GM23338 (cell line): ENCODE results near the gene CDKN1C. TPM values are rescaled to one million over a fixed set of nuclear protein-coding genes. Genes with fewer than 3 reads are reported as not detected.

Source experiments
- ATAC-seq: fragments of 200-7000 bp; cut with Tn5 transposase; 3 replicates; pipeline ENCODE4 v1.9.1; 2020
- DNase-seq: peaks from one replicate; pipeline ENCODE4 v3.0.0-alpha.2; 2015; ENCODE audit warnings: low spot score
- H2AFZ ChIP-seq: fragments of 200-600 bp; sonication (generic); 2 replicates; pipeline ENCODE4 v1.8.0; 2016; ENCODE audit warnings: antibody characterized with exemption, mild to moderate bottlenecking, moderate library complexity
- H3F3A ChIP-seq: fragments of 200-600 bp; sonication (generic); replicated peaks from 2 replicates; pipeline ENCODE4 v1.8.0; 2017; ENCODE audit warnings: antibody characterized with exemption, mixed run types, low read depth
- H3K27ac ChIP-seq: fragments of 200-600 bp; sonication (generic); 2 replicates; pipeline ENCODE4 v1.6.1; 2016; ENCODE audit warnings: low read depth
- H3K27me3 ChIP-seq: fragments of 200-600 bp; sonication (generic); 2 replicates; pipeline ENCODE4 v1.8.0; 2016; ENCODE audit warnings: mild to moderate bottlenecking, mixed run types, moderate library complexity; ENCODE audit not compliant: insufficient read depth
- H3K36me3 ChIP-seq: fragments of 200-600 bp; sonication (generic); 2 replicates; pipeline ENCODE4 v1.8.0; 2016; ENCODE audit warnings: mild to moderate bottlenecking; ENCODE audit not compliant: insufficient read depth
- H3K4me1 ChIP-seq: fragments of 200-600 bp; sonication (generic); 2 replicates; pipeline ENCODE4 v1.8.0; 2016; ENCODE audit warnings: mild to moderate bottlenecking, moderate library complexity; ENCODE audit not compliant: insufficient read depth
- H3K4me2 ChIP-seq: fragments of 200-600 bp; sonication (generic); 2 replicates; pipeline ENCODE4 v1.7.1; 2017; ENCODE audit warnings: mixed run types
- H3K4me3 ChIP-seq: fragments of 200-600 bp; sonication (generic); 2 replicates; pipeline ENCODE4 v1.6.1; 2016; ENCODE audit warnings: mixed run types
- H3K79me2 ChIP-seq: fragments of 200-600 bp; sonication (generic); replicated peaks from 2 replicates; pipeline ENCODE4 v1.8.0; 2017; ENCODE audit warnings: mild to moderate bottlenecking; ENCODE audit not compliant: insufficient read depth
- H3K9me2 ChIP-seq: fragments of 200-600 bp; sonication (generic); 2 replicates; pipeline ENCODE4 v1.8.0; 2017; ENCODE audit not compliant: insufficient read depth
- H4K20me1 ChIP-seq: fragments of 200-600 bp; sonication (generic); replicated peaks from 2 replicates; pipeline ENCODE4 v1.8.0; 2017; ENCODE audit warnings: mild to moderate bottlenecking; ENCODE audit not compliant: insufficient read depth
- H3K27ac Mint-ChIP-seq: 2 replicates; pipeline ENCODE4 v1.8.0; 2020; ENCODE audit warnings: inconsistent platforms, mild to moderate bottlenecking, moderate library complexity, mixed read lengths
- H3K27me3 Mint-ChIP-seq: 3 replicates; pipeline ENCODE4 v1.8.0; 2022; ENCODE audit warnings: low read depth, mild to moderate bottlenecking, moderate library complexity, mixed read lengths, inconsistent platforms; ENCODE audit not compliant: insufficient read depth, poor library complexity
- H3K36me3 Mint-ChIP-seq: 3 replicates; pipeline ENCODE4 v1.8.0; 2021; ENCODE audit warnings: low read depth, mild to moderate bottlenecking, inconsistent platforms, moderate library complexity, mixed read lengths
- H3K4me1 Mint-ChIP-seq: 3 replicates; pipeline ENCODE4 v1.8.0; 2020; ENCODE audit warnings: mild to moderate bottlenecking, inconsistent platforms, mixed read lengths
- H3K4me3 Mint-ChIP-seq: 3 replicates; pipeline ENCODE4 v1.8.0; 2021; ENCODE audit warnings: moderate library complexity, mild to moderate bottlenecking, inconsistent platforms, mixed read lengths
- H3K9me3 Mint-ChIP-seq: 3 replicates; pipeline ENCODE4 v1.8.0; 2020; ENCODE audit warnings: moderate library complexity, mild to moderate bottlenecking, inconsistent platforms, mixed read lengths
- CREB1 ChIP-seq: fragments of 250-450 bp; sonication (Bioruptor Pico); IDR thresholded peaks from 2 replicates; pipeline ENCODE4 v1.5.0; 2020; ENCODE audit warnings: low read depth, mild to moderate bottlenecking, moderate library complexity
- EZH2 ChIP-seq: fragments of 200-600 bp; sonication (generic); IDR thresholded peaks from one replicate; pipeline ENCODE4 v1.8.0; 2017; ENCODE audit warnings: antibody characterized with exemption, mild to moderate bottlenecking, low read depth; ENCODE audit not compliant: unreplicated experiment
- EZH2phosphoT487 ChIP-seq: fragments of 200-600 bp; sonication (generic); IDR thresholded peaks from one replicate; pipeline ENCODE4 v1.8.1; 2018; ENCODE audit warnings: antibody characterized with exemption; ENCODE audit not compliant: unreplicated experiment
- JUNB ChIP-seq: IDR thresholded peaks from one replicate; pipeline ENCODE4 v1.6.1; 2016; ENCODE audit warnings: antibody characterized with exemption; ENCODE audit not compliant: unreplicated experiment
- NANOG ChIP-seq: IDR thresholded peaks from 2 replicates; pipeline ENCODE4 v1.6.1; 2016; ENCODE audit warnings: antibody characterized with exemption, borderline replicate concordance
- POLR2AphosphoS5 ChIP-seq: IDR thresholded peaks from 2 replicates; pipeline ENCODE4 v1.6.1; 2016; ENCODE audit warnings: antibody characterized with exemption, low read depth
- STAT1 ChIP-seq: IDR thresholded peaks from one replicate; pipeline ENCODE4 v1.6.1; 2016; ENCODE audit warnings: antibody characterized with exemption; ENCODE audit not compliant: unreplicated experiment
- ZNF114 ChIP-seq: fragments of 250-450 bp; sonication (Bioruptor Pico); IDR thresholded peaks from 2 replicates; pipeline ENCODE4 v1.5.0; 2020; ENCODE audit warnings: mild to moderate bottlenecking, moderate library complexity
- ZNF331 ChIP-seq: fragments of 250-450 bp; sonication (Bioruptor Pico); IDR thresholded peaks from 2 replicates; pipeline ENCODE4 v1.5.0; 2020; ENCODE audit warnings: low read depth, mild to moderate bottlenecking, moderate library complexity
- polyA plus RNA-seq: library from polyadenylated mRNA; unstranded; fragments of >200 nt; fragmentation: Nextera tagmentation; extraction: Ambion mirVana; gene quantifications from 2 replicates; pipeline ENCODE4 v1.2.1, GENCODE V29; 2016
- total RNA-seq: library from RNA; depleted of rRNA; stranded (reverse); fragments of >200 nt; shearing (Covaris generic); gene quantifications from 2 replicates; pipeline ENCODE4 v1.2.3, GENCODE V29; 2014
- TF ChIP-seq, protein P1 (sequence below), 2 experiments: fragments of 200-600 bp in 1 of 2; sonication (generic) in 1 of 2; conservative IDR thresholded peaks; 2 replicates each; pipeline versions ENCODE4 v1.5.1 to v1.6.1; 2016 to 2017; ENCODE audit warnings: antibody characterized with exemption in 2 of 2, low read depth in 2 of 2, mild to moderate bottlenecking in 2 of 2, moderate library complexity in 1 of 2
- TF ChIP-seq, protein P2 (sequence below): fragments of 250-450 bp; sonication (Bioruptor Pico); IDR thresholded peaks from 2 replicates; pipeline ENCODE4 v1.5.0; 2020; ENCODE audit warnings: mild to moderate bottlenecking, moderate library complexity
- TF ChIP-seq, protein P3 (sequence below): IDR thresholded peaks from one replicate; pipeline ENCODE4 v1.6.1; 2018; ENCODE audit warnings: antibody characterized with exemption; ENCODE audit not compliant: unreplicated experiment
- TF ChIP-seq, protein P4 (sequence below): IDR thresholded peaks from 2 replicates; pipeline ENCODE4 v1.6.1; 2016; ENCODE audit warnings: antibody characterized with exemption

CDKN1C gene
- total and polyA plus RNA-seq, 2 experiments from 2014 or later = 19.3 to 23.5 TPM

DNA sequence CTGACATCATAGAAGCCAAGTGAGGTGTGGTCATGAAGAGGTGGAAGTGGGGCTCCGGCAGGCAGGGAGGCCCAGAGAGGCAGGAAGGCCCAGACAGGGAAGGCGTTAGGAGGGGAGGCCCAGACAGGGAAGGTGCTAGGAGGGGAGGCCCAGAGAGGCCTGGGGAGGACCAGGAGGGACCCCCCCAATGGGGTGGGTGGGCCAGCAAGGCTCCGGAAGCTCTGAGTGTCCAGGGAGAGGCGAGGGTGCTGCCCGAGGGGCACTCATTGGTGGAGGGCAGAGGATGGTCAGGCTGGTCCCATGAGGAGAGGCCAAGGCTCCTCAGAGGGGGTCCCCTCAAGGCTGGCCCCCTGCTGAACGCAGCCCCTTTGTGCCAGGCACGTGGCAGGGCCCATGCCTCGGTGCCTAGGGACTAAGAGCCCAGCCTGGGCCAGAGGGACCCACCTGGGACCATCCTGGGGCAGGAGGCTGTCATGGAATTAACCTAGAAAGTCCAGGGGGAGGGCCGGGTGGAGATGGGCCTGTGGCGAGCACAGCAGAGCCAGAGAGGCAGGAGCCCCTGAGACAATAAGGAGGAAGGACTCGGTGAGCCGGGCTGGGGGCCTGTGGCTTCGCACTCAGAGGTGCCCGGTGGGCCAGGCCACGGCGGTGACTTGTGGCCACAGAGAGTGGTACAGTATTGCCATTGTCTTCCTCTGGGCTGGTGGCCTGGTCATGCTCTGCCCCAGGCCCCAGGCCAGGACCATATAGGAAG, 31.5 kb upstream of the CDKN1C start:
- Mint-ChIP-seq H3K27me3 (peaks cover 11% of the 10 kb centered on the region), H3K27ac (no peak overlapping the region), H3K4me1 (peaks cover 12% of the 10 kb centered on the region), H3K9me3 (no peaks in the 10 kb centered on the region), H3K4me3 (no peak overlapping the region), H3K36me3 (no peaks in the 10 kb centered on the region)
- Histone ChIP-seq H3K27me3 (no peaks in the 10 kb centered on the region), H3K4me2 (no peak overlapping the region), H2AFZ (no peak overlapping the region), H3K4me3 (no peak overlapping the region), H3F3A (no peaks in the 10 kb centered on the region), H3K79me2 (no peaks in the 10 kb centered on the region), H3K4me1 (no peaks in the 10 kb centered on the region), H3K9me2 (no peaks in the 10 kb centered on the region), H3K27ac (no peak overlapping the region), H3K36me3 (no peaks in the 10 kb centered on the region), H4K20me1 (no peaks in the 10 kb centered on the region)
- no peak for DNase-seq
- TF ChIP-seq JUNB (no peak), POLR2AphosphoS5 (no peak), ZNF114 (CRISPR knock-in tag) (no peak), ZNF331 (no peak), EZH2phosphoT487 (no peak), CREB1 (CRISPR knock-in tag) (no peak), STAT1 (no peak), EZH2 (no peak), NANOG (no peak)
- TF ChIP-seq, protein P1, sequence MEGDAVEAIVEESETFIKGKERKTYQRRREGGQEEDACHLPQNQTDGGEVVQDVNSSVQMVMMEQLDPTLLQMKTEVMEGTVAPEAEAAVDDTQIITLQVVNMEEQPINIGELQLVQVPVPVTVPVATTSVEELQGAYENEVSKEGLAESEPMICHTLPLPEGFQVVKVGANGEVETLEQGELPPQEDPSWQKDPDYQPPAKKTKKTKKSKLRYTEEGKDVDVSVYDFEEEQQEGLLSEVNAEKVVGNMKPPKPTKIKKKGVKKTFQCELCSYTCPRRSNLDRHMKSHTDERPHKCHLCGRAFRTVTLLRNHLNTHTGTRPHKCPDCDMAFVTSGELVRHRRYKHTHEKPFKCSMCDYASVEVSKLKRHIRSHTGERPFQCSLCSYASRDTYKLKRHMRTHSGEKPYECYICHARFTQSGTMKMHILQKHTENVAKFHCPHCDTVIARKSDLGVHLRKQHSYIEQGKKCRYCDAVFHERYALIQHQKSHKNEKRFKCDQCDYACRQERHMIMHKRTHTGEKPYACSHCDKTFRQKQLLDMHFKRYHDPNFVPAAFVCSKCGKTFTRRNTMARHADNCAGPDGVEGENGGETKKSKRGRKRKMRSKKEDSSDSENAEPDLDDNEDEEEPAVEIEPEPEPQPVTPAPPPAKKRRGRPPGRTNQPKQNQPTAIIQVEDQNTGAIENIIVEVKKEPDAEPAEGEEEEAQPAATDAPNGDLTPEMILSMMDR (conservative IDR thresholded peaks at IDR 0.05; ENCODE audit: low read depth in 2 of 2) = no peak
- TF ChIP-seq, protein P2, sequence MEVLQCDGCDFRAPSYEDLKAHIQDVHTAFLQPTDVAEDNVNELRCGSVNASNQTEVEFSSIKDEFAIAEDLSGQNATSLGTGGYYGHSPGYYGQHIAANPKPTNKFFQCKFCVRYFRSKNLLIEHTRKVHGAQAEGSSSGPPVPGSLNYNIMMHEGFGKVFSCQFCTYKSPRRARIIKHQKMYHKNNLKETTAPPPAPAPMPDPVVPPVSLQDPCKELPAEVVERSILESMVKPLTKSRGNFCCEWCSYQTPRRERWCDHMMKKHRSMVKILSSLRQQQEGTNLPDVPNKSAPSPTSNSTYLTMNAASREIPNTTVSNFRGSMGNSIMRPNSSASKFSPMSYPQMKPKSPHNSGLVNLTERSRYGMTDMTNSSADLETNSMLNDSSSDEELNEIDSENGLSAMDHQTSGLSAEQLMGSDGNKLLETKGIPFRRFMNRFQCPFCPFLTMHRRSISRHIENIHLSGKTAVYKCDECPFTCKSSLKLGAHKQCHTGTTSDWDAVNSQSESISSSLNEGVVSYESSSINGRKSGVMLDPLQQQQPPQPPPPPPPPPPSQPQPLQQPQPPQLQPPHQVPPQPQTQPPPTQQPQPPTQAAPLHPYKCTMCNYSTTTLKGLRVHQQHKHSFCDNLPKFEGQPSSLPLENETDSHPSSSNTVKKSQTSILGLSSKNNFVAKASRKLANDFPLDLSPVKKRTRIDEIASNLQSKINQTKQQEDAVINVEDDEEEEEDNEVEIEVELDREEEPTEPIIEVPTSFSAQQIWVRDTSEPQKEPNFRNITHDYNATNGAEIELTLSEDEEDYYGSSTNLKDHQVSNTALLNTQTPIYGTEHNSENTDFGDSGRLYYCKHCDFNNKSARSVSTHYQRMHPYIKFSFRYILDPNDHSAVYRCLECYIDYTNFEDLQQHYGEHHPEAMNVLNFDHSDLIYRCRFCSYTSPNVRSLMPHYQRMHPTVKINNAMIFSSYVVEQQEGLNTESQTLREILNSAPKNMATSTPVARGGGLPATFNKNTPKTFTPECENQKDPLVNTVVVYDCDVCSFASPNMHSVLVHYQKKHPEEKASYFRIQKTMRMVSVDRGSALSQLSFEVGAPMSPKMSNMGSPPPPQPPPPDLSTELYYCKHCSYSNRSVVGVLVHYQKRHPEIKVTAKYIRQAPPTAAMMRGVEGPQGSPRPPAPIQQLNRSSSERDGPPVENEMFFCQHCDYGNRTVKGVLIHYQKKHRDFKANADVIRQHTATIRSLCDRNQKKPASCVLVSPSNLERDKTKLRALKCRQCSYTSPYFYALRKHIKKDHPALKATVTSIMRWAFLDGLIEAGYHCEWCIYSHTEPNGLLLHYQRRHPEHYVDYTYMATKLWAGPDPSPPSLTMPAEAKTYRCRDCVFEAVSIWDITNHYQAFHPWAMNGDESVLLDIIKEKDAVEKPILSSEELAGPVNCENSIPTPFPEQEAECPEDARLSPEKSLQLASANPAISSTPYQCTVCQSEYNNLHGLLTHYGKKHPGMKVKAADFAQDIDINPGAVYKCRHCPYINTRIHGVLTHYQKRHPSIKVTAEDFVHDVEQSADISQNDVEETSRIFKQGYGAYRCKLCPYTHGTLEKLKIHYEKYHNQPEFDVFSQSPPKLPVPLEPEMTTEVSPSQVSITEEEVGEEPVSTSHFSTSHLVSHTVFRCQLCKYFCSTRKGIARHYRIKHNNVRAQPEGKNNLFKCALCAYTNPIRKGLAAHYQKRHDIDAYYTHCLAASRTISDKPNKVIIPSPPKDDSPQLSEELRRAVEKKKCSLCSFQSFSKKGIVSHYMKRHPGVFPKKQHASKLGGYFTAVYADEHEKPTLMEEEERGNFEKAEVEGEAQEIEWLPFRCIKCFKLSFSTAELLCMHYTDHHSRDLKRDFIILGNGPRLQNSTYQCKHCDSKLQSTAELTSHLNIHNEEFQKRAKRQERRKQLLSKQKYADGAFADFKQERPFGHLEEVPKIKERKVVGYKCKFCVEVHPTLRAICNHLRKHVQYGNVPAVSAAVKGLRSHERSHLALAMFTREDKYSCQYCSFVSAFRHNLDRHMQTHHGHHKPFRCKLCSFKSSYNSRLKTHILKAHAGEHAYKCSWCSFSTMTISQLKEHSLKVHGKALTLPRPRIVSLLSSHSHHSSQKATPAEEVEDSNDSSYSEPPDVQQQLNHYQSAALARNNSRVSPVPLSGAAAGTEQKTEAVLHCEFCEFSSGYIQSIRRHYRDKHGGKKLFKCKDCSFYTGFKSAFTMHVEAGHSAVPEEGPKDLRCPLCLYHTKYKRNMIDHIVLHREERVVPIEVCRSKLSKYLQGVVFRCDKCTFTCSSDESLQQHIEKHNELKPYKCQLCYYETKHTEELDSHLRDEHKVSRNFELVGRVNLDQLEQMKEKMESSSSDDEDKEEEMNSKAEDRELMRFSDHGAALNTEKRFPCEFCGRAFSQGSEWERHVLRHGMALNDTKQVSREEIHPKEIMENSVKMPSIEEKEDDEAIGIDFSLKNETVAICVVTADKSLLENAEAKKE (CRISPR knock-in tag) = no peak
- TF ChIP-seq, protein P3, sequence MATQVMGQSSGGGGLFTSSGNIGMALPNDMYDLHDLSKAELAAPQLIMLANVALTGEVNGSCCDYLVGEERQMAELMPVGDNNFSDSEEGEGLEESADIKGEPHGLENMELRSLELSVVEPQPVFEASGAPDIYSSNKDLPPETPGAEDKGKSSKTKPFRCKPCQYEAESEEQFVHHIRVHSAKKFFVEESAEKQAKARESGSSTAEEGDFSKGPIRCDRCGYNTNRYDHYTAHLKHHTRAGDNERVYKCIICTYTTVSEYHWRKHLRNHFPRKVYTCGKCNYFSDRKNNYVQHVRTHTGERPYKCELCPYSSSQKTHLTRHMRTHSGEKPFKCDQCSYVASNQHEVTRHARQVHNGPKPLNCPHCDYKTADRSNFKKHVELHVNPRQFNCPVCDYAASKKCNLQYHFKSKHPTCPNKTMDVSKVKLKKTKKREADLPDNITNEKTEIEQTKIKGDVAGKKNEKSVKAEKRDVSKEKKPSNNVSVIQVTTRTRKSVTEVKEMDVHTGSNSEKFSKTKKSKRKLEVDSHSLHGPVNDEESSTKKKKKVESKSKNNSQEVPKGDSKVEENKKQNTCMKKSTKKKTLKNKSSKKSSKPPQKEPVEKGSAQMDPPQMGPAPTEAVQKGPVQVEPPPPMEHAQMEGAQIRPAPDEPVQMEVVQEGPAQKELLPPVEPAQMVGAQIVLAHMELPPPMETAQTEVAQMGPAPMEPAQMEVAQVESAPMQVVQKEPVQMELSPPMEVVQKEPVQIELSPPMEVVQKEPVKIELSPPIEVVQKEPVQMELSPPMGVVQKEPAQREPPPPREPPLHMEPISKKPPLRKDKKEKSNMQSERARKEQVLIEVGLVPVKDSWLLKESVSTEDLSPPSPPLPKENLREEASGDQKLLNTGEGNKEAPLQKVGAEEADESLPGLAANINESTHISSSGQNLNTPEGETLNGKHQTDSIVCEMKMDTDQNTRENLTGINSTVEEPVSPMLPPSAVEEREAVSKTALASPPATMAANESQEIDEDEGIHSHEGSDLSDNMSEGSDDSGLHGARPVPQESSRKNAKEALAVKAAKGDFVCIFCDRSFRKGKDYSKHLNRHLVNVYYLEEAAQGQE = no peak
- TF ChIP-seq, protein P4, sequence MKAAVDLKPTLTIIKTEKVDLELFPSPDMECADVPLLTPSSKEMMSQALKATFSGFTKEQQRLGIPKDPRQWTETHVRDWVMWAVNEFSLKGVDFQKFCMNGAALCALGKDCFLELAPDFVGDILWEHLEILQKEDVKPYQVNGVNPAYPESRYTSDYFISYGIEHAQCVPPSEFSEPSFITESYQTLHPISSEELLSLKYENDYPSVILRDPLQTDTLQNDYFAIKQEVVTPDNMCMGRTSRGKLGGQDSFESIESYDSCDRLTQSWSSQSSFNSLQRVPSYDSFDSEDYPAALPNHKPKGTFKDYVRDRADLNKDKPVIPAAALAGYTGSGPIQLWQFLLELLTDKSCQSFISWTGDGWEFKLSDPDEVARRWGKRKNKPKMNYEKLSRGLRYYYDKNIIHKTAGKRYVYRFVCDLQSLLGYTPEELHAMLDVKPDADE = no peak
- ATAC-seq = no peak
